Measurements from ENCODE around the gene TTC39A.
"Not testable (repeated sequence)": the region's sequence is repeated elsewhere in the genome, so short reads cannot be mapped to it uniquely, and the experiment has no call there.

TTC39A gene

GRCh38 chr1:51336004-51336403 lies 5.6 kb upstream of the TTC39A start:
- no peak for DNase-seq

DNA sequence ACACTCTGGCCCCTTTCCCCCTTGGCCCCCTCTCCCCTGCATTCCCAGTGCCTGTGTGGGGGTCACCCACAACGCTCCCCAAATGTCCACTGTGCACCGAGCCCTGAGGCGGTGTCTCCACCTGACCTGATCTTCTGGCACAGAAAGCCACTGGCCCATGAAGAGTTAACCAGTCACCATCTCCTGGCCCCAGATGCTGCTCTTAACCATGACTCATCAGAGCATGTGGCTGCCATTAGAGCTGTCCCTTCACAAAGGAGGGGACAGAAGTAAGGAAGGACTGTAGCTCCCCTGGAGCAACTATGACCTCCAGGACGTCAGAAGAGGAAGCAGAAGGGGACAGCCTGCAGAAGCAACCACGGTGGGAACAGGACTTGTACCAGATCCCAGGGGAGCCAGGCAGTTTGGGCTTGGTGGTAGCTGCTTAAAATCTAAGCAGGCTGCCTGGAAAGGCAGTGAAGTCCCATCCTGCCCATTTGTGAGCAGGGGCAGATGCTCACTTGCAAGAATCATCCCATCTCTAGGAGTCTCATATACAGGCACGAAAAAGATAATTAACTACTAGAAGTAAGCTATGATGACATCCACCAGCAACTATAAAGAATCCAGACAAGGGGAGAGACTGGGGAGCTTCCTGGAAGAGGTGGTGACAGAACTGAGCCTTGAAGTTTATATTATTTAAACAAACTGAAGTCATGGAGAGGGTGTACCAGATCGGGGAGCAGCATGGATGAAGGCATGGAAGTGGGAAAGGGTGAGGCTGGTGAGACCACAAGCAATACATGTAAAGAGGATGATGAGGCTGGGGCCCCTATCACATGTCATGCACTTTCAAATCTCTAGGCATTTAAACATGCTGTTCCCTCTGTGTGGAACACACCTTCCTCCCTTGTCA lies 1.1 kb upstream of the TTC39A start:
- DNase-seq: no peak

DNA sequence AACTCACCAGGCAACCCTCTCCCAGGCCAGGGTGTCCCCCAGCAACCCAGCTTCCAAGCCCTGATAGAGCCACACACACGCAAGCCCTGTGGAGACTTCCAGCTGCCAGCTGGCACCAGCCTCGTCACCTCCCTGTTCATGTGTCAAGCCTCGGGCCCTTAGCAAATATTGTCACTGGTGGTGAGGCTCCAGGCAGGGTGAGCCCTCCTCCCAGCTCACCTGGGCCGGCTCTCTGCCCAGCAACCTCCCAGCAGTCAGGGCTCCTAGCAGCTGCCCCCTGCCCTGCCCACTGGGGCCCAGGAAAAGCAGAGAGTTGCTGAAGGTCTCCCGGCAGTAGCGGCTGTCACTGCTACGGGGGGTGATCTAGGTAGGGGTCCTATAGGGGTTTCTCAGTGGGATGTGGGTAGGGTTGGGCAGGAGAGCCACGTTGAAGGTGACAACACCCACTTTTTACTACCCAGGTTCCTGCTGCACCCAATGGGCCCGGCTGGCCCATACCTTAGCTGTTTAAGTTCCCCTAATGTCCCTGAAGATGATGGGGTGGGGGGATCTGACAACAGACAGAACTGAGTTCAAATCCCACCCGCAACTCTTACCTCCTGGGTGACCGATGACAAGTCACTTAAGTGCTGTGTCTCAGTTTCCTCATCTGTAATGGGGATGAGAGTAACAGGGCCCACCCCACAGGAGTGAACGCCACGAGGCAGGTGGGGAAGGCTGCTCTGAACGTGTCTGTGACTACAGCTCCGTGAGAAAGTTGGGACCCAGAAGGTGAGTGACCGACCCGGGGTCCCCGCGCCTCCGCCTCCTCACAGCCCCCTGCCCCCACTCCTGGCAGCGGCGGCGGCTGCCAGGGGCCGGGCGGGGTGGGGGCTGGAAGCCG lies 678 bp downstream of the TTC39A start:
- no peak for DNase-seq

- DNase-seq: no peak
These were observed 1.4 kb downstream of the TTC39A start for GRCh38 chr1:51328926-51329325.

DNA sequence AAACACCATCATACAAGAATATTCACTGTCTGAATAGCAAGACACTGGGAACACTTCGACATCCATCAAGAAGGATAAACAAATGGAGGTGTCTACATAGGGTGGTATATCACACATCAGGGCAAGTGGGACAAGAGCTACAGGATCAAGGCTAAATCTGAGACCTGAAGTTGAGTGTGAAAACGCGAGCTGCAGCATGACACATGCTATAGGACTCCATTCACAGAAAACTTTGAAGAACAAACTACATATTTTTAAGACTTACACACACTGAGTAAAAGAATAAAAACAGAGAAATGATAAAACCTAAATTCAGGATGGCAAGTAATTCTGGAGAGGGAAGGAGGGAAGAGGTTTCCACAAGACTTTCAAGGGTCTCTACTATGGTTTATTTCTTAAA lies 2.1 kb downstream of the TTC39A start:
- no peak for DNase-seq

DNA sequence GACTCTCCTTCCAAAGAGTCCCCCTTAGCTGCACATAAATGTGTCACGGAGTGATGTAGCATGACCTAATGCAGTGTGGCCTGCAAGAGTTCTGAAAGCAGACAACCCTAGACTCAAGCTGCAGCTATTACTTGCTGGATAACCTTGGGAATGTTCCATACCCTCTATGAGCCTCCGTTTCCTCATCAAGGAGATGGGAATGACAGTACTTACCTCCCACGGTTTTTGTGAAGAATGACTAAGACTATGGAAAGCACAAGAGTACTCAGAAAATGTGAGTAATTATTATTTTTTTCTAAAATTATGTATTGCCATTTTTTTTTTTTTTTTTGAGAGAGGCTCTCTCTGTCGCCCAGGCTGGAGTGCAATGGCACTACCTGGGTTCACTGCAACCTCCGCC lies 3.0 kb downstream of the TTC39A start:
- DNase-seq: peak; percentile 24

GRCh38 chr1:51326839-51327238 lies 3.5 kb downstream of the TTC39A start:
- no peak for DNase-seq

GRCh38 chr1:51325878-51326755 lies 4.2 kb downstream of the TTC39A start:
- DNase-seq: no peak

GRCh38 chr1:51325391-51325790 lies 5.0 kb downstream of the TTC39A start:
- DNase-seq: no peak

GRCh38 chr1:51325011-51325385 lies 5.4 kb downstream of the TTC39A start:
- DNase-seq: not testable (repeated sequence)

- peak; percentile 73 for DNase-seq
These were observed 5.9 kb downstream of the TTC39A start for GRCh38 chr1:51324251-51325010.

DNA sequence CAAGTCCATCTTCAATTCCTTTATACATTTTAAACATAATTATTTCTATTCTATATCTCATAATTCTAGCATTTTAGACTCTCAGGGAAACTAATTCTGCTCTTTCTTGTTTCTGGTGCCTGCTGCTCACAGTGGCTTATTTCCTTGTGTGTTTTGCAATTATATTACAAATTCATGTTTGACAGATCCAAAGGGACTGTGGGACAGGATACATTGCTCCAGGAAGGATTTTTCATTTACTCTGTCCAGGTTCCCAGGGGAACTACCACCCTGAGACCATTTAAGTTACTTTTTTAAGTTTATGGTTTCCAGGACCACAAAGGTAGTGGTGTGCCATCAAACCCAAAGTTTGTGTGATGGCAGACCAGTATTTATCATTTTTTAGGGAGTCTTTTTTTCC lies 6.6 kb downstream of the TTC39A start:
- no peak for DNase-seq

DNA sequence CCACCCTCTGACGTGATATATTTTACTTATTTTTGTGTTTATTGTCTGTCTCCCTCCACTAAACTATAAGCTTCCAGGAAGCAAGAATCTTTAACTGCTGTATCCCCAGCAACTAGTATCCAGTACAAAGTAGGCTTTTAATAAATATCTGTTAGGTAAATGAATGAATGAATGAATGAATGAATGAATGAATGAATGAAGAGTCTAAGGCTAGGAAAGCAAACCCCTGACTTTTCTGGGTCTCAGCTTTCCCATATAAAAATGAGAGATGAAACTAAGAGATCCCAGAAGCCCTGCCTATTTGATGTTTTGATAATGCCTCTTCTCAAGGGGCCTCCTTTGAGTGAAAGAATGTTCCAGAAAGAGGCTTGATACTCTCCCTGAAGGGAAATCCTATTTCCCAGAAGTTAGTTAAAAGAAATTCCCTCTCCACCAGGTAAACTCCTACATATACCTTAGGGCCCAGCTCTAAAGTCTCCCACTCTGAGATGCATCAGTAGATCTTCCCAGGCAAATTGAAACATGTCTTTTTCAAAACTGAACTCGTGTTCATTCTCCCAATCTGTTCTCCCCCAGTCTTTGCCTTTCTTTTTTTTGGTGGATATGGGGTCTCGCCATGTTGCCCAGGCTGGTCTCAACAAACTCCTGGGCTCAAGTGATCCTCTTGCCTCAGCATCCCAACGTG lies 7.8 kb downstream of the TTC39A start:
- DNase-seq: no peak

DNA sequence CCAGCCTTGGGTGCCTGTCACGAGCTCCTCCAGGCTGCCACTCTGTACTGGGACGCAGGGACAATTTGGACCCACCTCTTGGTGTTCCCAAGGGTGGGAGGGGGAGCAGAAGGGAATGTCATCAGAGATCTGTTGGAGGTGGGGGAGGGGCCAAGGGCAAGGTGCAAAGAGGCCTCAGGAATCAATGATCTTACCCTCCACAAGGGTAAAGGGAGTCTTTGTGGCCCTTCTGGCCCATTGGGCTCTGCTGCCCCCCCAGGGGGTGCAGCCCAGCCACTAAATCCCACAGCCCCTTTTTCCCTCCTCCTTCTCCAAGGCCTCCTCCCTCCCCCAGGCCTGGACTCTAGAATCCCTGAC lies 8.5 kb downstream of the TTC39A start:
- DNase-seq: no peak

- no peak for DNase-seq
These were observed 9.1 kb downstream of the TTC39A start for GRCh38 chr1:51320967-51321923.

GRCh38 chr1:51317798-51318197 lies 12.6 kb downstream of the TTC39A start:
- no peak for DNase-seq

GRCh38 chr1:51316846-51317120 lies 13.6 kb downstream of the TTC39A start:
- peak; percentile 56 for DNase-seq

DNA sequence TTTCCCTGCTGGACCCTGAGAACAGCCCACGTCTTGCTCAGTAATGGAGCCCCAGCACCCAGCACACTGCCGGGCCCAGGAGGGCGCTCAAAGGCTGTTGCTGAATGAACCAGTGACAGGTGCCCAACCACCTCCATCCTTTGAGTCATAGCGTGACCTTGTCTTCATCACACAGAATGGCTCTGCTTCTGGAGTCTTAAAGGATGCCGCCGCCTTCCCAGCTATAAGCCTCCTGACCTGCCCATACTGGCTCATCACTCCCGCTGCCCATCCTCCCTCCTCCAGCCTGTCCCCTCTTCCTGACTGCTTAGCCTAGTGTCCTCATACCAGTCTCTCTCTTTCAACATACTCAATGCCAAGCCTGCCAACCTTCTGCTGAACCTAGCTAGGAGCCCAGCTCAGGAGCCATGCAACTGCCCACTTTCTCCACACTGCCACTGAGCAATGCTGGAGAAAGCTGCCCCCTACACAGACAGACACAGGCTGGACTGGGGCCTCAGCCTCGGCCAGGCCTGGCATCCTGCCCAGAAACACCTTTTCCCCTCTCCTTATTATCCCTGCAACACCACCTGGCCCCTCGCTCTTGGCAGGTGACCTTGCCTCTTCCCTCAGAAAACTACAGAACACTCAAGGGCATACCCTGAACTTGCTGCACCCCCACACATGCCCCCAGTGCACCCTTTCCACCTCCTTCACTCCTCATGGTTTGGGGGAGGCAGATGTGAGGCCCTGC lies 14.1 kb downstream of the TTC39A start:
- peak; percentile 56 for DNase-seq

DNA sequence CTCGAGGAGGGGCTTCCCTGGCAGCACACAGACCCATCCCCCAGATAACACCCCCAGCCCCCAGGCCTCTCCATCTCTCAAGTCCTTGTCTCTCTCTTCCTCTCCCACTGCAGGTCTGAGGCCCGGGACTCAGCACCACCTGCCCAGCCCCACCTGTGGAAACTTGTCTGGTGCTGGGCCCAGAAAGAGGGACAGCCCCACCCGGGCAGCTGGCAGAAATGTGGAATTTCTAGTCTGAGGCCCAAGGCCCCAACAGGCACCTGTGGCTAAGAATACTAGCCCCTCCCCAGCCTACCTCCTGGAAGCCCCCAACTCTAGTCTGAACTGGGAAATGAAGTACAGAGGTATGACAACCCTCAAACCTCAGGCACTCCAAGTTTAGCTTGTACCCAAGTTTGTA lies 15.4 kb downstream of the TTC39A start:
- DNase-seq: no peak
